ENCODE data around the gene SPAG16.
"Not testable (repeated sequence)": the region's sequence is repeated elsewhere in the genome, so short reads cannot be mapped to it uniquely, and the experiment has no call there.

Gene SPAG16

GRCh38 chr2:214019973-214020345 is 735.7 kb downstream of the SPAG16 start:
- no peak for DNase-seq

- no peak for DNase-seq
These were observed 744.9 kb downstream of the SPAG16 start for GRCh38 chr2:214029190-214029589.

- no peak for DNase-seq
These were observed 747.3 kb downstream of the SPAG16 start for GRCh38 chr2:214031566-214031965.

GRCh38 chr2:214034417-214034816 is 750.2 kb downstream of the SPAG16 start:
- no peak for DNase-seq

GRCh38 chr2:214035091-214035852 is 751.0 kb downstream of the SPAG16 start:
- DNase-seq: no peak

- DNase-seq: no peak
These were observed 751.7 kb downstream of the SPAG16 start for GRCh38 chr2:214035921-214036320.

- DNase-seq: no peak
These were observed 753.9 kb downstream of the SPAG16 start for GRCh38 chr2:214038186-214038585.

- DNase-seq: no peak
These were observed 766.5 kb downstream of the SPAG16 start for GRCh38 chr2:214050731-214051130.

GRCh38 chr2:214051585-214051984 is 767.3 kb downstream of the SPAG16 start:
- no peak for DNase-seq

GRCh38 chr2:214052235-214052634 is 768.0 kb downstream of the SPAG16 start:
- no peak for DNase-seq

GRCh38 chr2:214057986-214058385 is 773.7 kb downstream of the SPAG16 start:
- no peak for DNase-seq

- not testable (repeated sequence) for DNase-seq
These were observed 778.0 kb downstream of the SPAG16 start for GRCh38 chr2:214062279-214062678.

- no peak for DNase-seq
These were observed 780.2 kb downstream of the SPAG16 start for GRCh38 chr2:214064471-214064870.

- DNase-seq: no peak
These were observed 782.6 kb downstream of the SPAG16 start for GRCh38 chr2:214066862-214067261.

- DNase-seq: no peak
These were observed 785.0 kb downstream of the SPAG16 start for GRCh38 chr2:214069254-214069653.

- no peak for DNase-seq
These were observed 791.2 kb downstream of the SPAG16 start for GRCh38 chr2:214075456-214075855.

- no peak for DNase-seq
These were observed 792.3 kb downstream of the SPAG16 start for GRCh38 chr2:214076527-214076926.

- no peak for DNase-seq
These were observed 793.5 kb downstream of the SPAG16 start for GRCh38 chr2:214077727-214078126.

GRCh38 chr2:214079032-214079431 is 794.8 kb downstream of the SPAG16 start:
- DNase-seq: no peak

GRCh38 chr2:214088536-214088935 is 804.3 kb downstream of the SPAG16 start:
- DNase-seq: no peak

GRCh38 chr2:214096208-214096715 is 812.0 kb downstream of the SPAG16 start:
- no peak for DNase-seq

- no peak for DNase-seq
These were observed 814.5 kb downstream of the SPAG16 start for GRCh38 chr2:214098811-214099210.

GRCh38 chr2:214100488-214100887 is 816.2 kb downstream of the SPAG16 start:
- no peak for DNase-seq

- DNase-seq: no peak
These were observed 819.2 kb downstream of the SPAG16 start for GRCh38 chr2:214103276-214104001.
